HFF-Myc (cell line): ENCODE measurements around the gene ZFYVE28.

Experiments used
- DNase-seq: peaks from one replicate; pipeline ENCODE4 v3.0.0-alpha.2; 2011; ENCODE audit warnings: low read depth; ENCODE audit errors: extremely low read depth
- H3K4me3 ChIP-seq: replicated peaks from 2 replicates; pipeline ENCODE4 v1.5.1; 2011; ENCODE audit warnings: low read depth, mild to moderate bottlenecking, control low read depth, low read length
- TF ChIP-seq, protein P1 (sequence below): IDR thresholded peaks from 2 replicates; pipeline ENCODE4 v1.5.1; 2012; ENCODE audit warnings: mild to moderate bottlenecking, low read depth, low read length, control low read depth; ENCODE audit errors: missing control alignments

ZFYVE28 gene

DNA sequence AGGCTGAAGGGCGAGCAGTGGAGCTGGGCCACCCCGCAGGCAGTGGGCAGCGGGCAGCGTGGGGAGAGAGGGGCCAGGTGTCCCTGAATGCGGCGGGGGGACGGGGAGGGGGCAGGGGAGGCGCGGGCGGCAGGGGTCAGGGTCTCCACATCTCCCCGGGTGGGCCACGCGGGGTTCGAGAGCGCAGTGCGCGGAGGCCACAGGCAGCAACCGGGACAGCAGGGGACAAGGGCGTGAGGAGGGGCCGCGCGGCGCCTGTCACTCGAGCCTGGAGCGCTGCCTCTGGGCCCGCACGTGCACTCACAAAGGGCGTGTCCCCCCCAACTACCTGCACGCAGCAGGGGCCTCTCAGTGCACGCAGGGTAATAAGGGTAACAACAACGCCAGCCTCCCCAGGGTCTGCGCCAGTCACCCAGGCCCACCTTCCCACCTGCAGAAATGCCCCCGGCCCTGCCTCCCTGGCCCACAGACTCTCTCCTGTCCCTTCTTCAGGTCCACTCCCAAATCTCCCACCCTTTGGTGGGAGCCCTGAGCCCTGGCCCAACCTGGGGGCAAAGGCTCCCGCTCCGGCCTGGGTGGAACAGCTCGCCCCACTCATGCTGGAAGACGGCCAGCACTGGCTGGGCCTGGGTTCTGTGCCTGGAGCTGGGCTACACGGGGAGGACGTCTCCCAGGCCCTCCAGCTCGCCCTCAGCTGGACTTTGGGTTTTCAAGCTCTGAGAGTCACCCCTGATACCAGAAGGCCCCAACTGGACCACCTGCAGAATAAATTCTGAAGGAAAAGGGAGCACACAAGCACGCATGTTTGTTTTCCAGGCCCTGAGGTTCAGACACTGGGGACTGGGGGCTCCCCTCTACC is 53.2 kb downstream of the ZFYVE28 start:
- peak overlapping the region; percentile 44 for H3K4me3 ChIP-seq
- no peak for DNase-seq
- TF ChIP-seq, protein P1, sequence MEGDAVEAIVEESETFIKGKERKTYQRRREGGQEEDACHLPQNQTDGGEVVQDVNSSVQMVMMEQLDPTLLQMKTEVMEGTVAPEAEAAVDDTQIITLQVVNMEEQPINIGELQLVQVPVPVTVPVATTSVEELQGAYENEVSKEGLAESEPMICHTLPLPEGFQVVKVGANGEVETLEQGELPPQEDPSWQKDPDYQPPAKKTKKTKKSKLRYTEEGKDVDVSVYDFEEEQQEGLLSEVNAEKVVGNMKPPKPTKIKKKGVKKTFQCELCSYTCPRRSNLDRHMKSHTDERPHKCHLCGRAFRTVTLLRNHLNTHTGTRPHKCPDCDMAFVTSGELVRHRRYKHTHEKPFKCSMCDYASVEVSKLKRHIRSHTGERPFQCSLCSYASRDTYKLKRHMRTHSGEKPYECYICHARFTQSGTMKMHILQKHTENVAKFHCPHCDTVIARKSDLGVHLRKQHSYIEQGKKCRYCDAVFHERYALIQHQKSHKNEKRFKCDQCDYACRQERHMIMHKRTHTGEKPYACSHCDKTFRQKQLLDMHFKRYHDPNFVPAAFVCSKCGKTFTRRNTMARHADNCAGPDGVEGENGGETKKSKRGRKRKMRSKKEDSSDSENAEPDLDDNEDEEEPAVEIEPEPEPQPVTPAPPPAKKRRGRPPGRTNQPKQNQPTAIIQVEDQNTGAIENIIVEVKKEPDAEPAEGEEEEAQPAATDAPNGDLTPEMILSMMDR: no peak

- no peak for DNase-seq
- TF ChIP-seq, protein P1: no peak
- H3K4me3 ChIP-seq: peak overlapping the region; percentile 44
Observed at GRCh38 chr4:2364654-2365053, 53.8 kb downstream of the ZFYVE28 start.

DNA sequence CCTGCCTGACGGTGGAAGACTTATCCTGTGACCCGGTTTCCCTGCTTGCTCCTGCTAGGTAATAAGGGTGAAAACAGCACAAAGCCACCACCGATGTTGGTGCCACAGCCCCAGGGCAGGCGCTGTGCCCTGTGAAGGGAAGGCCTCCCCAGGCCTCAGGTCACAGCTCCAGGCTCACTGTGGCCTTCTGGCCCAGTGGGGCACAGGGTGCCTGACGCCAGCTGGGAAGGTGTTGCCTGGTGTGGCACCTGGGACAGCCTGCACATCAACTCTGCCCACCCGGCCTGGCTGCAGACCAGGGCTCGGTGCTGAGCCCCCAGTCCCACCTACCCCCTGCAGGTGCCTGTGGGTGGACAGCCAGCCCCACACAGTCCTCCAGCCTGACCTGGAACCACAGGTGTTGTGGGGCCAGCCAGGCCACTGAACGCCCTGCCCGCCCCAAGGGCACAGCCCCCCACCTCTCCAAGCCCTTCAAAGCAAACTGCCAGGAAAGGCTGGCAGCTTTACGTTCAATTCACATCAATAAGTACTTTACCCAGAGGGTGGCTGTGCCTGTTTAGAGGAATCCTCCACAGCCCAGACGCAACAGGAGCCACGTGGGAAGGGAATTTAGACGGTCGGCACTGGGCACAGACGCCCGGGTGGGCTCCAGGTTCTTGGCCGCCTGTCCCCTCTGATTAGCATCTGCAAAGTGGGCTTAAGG is 54.3 kb downstream of the ZFYVE28 start:
- H3K4me3 ChIP-seq: peak overlapping the region; percentile 44
- no peak for DNase-seq
- TF ChIP-seq, protein P1: no peak

DNA sequence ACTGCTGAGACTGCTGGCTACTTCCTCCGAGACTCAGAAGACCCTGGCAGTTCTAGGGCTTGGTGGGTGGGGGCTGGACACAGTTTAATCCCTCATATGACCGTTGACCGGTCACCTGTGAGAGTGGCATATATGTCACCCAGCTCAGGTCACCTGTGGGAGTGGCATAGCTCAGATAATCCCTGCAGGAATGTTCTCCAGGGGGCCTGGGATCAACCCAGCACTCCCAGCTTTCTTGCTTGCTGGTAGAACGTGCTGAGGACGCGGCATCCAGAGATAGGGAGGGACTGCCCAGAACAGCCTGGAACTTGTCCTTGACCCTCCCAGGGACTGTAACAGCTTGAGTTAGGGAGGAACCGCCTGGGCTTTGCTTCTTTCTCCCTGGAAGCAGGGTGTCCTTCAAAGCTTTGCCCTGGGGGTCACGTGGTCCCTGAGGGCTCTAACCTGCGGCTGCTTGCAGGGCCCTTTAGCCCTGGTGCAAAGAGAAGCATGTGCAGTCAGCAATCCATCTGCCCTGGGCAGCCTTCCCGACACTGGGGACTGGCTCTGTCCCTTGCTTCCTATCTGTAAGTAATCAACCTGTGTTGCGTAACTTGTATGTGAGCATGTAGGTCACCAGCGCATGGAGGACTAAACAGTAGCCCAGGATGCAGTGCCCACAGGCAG is 55.3 kb downstream of the ZFYVE28 start:
- TF ChIP-seq, protein P1: no peak
- H3K4me3 ChIP-seq: no peak overlapping the region
- no peak for DNase-seq

GRCh38 chr4:2362266-2363055 is 56.0 kb downstream of the ZFYVE28 start:
- DNase-seq: no peak
- H3K4me3 ChIP-seq: no peak overlapping the region
- TF ChIP-seq, protein P1: no peak
